VCaP (cell line): ENCODE measurements around the gene ITGA11.

Experiments
- H3K27ac ChIP-seq: fragments of 450-650 bp; 2 replicates; pipeline ENCODE4 v1.5.1; 2017
- TF ChIP-seq, protein P1 (sequence below): fragments of 450-650 bp; conservative IDR thresholded peaks from 2 replicates; pipeline ENCODE4 v1.5.1; 2017; ENCODE audit warnings: mild to moderate bottlenecking, moderate library complexity

The ITGA11 gene

DNA sequence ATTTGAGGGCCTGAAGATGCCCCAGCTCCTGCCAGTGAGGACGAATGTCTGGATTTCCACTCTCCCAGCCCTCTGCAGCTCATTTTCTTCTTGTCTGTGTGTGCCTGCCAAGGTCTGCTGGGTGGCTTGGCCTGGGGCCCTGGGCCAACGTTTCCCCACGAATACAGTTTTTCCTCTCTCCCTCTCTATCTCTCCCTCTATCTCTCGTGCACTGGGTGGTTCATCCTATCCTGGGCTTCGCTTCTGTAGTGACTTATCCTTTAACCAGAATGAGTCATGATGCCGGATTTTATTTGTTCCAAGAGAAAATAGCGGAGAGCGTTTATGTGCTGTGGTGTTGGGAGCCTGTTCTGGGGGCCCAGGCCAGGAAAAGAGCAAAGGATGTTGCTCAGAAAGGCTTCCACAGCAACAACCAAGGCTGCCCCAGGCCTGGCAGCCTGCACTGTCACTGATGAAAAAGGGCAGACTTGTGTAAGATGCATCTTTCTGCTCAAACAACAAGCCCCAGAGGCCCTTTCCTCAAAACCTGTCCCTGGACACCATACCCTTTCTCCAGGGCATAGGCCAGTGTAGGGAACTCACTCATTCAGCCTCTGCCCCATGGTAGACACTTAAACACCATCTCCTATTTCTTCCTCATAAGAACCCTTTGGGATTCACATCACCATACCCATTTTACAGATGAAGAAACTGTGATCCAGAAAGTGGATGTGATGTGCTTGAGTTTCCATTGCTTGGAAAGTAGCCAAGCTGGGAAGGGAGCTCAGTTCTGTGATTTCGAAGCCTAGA is 47.3 kb downstream of the ITGA11 start:
- TF ChIP-seq, protein P1, sequence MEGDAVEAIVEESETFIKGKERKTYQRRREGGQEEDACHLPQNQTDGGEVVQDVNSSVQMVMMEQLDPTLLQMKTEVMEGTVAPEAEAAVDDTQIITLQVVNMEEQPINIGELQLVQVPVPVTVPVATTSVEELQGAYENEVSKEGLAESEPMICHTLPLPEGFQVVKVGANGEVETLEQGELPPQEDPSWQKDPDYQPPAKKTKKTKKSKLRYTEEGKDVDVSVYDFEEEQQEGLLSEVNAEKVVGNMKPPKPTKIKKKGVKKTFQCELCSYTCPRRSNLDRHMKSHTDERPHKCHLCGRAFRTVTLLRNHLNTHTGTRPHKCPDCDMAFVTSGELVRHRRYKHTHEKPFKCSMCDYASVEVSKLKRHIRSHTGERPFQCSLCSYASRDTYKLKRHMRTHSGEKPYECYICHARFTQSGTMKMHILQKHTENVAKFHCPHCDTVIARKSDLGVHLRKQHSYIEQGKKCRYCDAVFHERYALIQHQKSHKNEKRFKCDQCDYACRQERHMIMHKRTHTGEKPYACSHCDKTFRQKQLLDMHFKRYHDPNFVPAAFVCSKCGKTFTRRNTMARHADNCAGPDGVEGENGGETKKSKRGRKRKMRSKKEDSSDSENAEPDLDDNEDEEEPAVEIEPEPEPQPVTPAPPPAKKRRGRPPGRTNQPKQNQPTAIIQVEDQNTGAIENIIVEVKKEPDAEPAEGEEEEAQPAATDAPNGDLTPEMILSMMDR: no peak
- no peak overlapping the region for H3K27ac ChIP-seq

DNA sequence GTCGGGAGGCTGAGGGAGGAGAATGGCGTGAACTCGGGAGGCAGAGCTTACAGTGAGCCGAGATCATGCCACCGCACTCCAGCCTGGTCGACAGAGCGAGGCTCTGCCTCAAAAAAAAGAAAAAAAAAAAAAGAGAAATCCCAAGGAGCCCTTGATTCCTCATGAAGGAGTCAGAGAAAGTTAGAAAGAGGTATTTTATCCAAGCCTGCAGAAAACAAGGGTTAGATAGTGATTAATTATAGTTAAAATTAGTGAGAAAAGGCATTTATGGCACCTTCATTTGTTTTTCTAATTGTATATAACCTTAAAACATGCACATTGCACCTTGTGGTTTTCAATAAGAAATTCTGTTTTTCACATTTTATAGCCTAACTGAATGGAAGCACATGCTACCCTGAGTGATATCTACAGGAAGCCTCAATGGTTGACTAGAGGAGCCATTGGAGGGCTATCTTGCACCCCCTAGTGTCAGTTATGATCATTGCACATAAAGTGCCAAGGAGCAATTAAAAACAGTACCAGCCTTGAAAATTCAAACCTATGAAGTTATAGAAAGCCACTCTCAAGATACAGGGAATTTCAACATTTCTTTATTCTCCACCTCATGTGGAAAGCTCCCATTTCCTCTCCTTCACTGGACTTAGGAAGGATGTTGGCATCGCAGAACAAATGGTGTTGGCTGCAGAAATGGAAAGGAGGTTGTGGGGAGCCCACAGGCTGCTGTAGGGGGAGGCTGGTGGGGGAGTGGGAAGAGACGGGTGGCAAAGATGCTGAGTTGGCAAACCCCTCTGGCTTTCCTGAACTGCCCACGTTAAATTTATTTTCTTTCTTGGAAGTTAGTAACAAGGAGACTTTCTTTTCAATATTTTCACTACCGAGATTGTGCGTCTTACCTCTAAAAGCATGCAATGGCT is 48.5 kb downstream of the ITGA11 start:
- no peak overlapping the region for H3K27ac ChIP-seq
- TF ChIP-seq, protein P1: peak; percentile 80

DNA sequence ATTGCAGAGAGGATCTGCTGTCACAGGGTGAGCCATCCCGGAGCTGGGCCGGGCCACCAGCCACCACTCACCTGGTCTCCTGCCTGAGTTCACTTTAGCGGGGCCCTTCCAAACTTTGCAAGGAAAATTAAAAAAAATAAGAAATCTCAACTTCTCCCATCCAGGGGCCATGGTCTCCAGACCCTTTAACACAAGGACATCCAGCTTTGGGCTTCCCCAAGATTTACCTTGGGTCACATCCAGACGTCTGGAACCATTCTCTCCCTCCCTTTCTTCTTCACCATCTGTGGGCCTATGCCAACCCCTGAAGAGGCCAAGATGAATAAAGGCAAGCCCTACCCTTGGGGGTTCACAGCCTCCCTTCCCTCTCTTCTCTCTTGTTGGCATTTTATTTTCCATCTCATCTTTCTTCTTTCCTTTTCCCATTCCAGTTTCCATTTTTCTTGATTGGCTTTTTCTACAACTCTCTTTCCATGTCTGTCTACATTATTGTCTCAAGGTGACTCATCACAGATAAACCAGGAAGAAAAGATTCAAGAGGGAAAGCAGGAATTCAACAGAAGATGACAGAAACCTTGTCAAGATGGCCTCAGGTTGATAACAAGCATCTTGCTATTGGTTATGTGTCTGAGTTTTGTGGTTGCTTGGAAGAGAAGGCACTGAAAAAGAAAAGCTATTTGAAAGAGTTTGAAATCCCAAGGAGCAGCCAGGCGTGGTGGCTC is 49.5 kb downstream of the ITGA11 start:
- no peak overlapping the region for H3K27ac ChIP-seq
- TF ChIP-seq, protein P1: no peak

DNA sequence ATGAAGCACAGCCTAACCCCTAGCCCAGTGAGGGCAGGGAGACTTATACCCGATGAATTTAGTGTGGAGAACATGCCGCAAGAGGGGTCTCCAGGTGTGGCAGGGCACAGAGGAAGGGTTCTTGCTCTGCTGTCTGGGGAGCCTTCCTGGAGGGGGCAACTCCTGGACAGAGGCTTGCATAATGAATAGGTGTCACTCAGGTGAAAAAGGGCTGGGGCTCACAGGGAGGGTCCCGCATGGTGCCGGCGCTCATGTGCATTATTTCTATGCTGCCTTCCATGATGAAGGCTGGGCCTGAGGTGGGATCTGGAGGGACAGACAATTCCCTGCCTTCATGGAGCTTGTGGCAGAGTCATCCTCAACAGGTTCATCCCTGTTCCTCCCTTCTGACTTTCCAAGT is 51.5 kb downstream of the ITGA11 start:
- no peak overlapping the region for H3K27ac ChIP-seq
- TF ChIP-seq, protein P1: no peak

DNA sequence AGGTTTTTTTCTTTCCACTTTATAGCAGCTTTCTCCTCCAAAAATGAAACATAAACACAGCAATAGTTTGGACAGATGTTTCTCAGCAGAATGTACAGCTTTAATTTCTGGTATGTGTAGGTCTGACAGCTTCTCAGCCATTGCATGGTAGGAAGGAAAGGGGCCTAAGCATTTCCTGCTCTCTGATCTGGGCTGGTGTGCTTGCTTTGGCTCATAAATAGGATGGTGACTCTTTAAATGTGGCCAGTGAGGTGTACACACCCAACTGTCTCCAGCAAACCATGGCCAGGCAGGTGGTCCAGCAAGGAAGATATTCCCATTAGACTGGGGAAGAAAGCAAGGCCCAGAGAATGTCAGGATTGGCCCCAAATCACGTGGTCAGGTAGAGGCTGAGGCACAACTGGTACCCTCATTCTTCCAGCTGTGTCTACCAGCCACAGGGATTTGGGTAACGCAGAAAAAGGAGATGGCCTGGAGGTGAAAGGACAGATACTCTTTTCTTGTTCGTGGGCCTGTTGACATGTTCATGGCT is 52.1 kb downstream of the ITGA11 start:
- H3K27ac ChIP-seq: no peak overlapping the region
- TF ChIP-seq, protein P1: no peak

DNA sequence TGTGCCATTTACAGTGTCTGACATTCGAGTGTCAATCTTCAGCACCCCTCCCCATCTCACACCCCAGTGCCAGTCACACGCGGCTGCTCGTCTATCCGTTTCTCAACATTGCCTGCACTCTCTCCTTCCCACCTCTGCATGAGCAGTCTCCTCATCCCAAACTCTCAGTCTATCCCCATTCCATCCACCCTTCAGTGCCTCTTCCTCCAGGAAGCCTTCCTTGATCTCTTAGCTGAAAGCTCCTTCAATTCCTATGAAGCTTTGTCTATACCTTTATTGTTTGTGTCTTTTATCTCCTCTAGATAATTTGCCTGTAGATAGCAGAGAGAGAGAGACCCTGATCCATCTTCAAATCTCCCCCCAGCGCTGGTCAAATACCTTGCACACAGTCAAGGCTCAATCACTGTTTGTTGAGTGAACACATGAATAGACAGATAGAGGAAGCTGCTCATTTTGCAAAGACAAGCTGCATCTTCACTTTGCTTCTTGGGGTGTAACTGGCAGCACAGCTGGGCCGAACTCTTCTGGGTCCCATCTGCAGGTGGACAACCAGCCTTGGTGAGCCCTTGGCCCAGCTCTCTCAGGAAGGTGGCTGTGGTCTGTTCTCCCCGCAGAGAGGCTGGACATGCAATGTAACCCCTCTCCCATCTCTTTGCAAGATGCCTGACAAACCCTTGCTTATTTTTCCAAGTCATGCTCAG is 52.8 kb downstream of the ITGA11 start:
- TF ChIP-seq, protein P1: no peak
- no peak overlapping the region for H3K27ac ChIP-seq
